HG03139 (cell line): ENCODE data around the gene FAM81A.
"Not testable (repeated sequence)": the region's sequence is repeated elsewhere in the genome, so short reads cannot be mapped to it uniquely, and the experiment has no call there.

Experiments
- ATAC-seq: cut with Tn5 transposase; IDR thresholded peaks from one replicate; pipeline ENCODE4 v1.9.1; 2021; ENCODE audit not compliant: unreplicated experiment

The FAM81A gene

DNA sequence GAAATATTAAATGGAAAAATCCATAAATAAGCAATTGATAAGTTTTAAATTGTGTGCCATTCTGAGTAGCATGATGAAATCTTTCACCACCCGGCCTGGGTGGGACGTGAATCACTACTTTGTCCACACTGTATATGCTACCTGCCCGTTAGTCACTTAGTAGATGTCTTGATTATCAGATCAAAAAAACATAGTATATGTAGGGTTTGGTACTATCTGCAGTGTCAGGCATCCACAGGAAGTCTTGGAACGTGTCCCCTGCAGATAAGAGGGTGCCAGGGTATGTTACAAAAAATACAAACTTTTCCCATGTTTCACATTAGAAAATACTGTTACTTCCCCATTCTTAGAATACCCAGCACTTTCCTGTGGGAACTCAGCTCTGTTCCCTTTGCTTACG is 35.2 kb downstream of the FAM81A start:
- no peak for ATAC-seq

DNA sequence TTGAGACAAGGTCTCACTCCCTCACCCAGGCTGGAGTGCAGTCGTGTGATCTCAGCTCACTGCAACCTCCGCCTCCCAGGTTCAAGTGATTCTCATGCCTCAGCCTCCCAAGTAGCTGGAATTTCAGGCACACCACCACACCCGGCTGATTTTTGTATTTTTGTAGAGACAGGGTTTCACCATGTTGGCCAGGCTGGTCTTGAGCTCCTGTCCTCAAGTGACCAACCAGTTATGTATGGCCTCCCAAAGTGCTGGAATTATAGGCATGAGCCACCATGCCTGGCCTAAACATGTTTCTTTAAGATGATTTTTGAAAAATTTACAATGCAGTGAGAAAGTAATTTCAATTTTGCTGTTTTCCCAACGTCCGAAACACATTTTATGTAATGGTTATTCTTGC is 37.2 kb downstream of the FAM81A start:
- ATAC-seq = not testable (repeated sequence)

DNA sequence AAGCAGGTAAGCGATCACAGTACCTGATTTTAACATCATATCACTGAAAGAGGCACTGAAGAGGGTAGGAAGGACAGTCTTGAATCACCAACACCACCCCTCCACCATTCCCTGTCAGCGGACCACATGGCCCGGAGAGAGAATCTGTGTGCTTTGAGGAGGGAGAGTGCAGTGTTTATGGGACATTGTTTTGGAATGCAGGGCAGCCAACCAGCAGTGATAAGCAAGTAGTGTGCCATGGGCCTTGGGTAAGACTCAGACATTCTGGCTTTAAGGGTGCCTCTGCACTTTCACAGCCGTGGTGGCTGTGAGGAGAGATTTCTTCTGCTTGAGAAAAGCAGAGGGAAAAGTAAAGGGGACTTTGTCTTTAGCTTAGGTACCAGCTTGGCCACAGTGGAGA is 46.4 kb downstream of the FAM81A start:
- no peak for ATAC-seq

DNA sequence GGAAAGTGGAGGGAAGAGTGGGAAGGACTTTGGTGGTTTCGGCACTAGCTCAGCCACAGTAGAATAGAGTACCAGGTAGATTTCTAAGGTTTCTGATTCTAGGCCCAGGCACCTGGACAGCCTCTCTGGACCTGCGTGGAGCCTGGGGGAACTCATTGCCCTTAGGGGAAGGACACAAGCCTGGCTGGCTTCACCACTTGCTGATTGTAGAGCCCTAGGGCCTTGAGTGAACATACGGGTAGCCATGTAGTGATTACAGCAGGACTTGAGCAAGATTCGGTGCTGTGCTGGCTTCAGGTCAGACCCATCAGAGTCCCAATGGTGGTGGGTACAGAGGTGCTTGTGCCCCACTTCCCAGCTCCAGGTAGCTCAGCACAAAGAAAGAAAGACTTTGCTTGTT is 47.0 kb downstream of the FAM81A start:
- ATAC-seq = no peak

DNA sequence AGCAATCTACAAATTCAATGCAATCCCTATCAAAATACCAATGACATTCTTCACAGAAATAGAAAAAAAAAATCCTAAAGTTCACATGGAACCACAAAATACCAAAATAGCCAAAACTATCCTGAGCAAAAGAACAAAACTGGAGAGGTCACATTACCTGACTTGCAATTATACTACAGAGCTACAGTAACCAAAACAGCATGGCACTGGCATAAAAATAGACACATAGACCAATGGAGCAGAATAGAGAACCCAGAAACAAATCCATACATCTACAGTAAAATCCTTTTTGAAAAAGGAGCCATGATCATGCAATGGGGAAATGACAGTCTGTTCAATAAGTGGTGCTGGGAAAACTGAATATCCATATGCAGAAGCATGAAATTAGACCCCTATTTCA is 51.5 kb downstream of the FAM81A start:
- ATAC-seq = not testable (repeated sequence)

DNA sequence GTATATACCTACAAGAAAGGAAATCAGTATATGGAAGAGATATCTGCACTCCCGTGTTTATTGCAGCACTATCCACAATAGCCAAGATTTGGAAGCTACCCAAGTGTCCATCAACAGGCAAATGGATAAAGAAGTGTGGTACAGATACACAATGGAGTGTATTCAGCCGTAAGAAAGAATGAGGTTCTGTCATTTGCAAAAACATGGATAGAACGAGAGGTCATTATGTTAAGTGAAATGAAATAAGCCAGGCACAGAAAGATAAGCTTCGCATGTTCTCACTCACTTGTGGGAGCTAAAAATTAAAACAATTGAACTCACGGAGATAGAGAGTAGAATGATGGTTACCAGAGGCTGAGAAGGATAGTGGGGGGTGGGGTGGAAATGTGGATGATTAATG is 53.1 kb downstream of the FAM81A start:
- no peak for ATAC-seq

DNA sequence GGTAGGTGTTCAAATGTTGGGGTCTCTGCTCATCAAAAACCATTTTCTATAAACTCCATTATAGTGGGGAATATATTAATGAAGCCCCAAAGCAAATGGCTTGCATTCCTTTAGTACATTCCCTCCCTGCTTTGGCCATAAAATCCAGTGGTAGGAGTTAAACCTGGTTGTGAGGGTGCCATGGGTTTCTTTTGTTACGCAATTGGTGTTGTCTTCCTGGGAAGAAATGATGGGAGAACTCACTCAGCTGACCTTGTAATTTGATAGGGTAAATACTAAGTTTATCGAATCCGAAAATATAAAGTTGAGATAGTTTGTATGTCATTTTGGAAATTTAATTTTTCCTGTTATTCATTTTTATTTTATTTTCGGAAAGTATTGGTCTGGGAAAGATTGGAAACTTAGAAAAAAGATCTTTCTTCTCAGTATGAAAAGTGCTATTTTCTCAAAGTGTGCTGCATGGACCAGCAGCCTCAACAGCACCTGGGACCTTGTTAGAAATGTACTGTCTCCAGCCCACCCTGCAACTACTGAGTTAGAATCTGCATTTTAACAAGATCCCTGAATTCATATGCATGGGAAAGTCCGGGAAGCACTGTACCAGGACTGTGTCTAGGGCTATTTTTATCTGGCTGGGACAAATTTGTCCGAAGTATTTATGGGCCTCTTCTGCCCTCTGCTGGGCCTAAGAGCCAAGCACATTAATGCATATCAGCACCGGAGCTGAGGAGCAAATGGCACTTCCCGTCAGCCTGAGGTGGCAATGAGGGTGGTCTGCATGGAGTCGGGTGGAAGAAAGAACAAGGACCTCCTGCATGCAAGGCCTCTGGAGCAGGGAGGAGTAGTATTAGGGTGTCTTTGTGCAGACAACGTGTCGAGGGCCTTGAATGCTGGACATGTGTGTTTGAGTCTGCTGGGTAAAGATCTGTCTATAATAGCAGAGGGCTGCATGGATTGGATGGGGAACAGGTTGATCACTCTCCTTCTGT is 54.7 kb downstream of the FAM81A start:
- ATAC-seq = peak; percentile 52

DNA sequence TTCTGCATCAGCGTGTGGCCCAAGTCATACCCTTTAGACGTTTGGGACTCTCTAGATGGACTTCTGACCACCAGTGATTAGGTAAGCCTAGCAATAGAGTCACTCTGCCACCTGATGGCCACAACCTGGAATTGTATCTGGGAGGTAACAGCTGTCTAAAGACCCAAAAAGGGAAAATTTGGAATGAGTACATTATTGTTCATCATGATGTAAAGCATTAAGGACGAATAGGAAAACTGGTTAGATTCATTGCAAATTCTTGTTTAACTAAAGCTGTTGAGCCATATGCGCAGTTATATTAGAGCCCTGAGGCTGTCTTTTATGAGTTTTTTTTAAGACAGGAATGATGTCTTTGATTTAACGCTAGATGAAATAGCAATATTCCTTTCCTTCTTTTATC is 63.6 kb downstream of the FAM81A start:
- no peak for ATAC-seq

DNA sequence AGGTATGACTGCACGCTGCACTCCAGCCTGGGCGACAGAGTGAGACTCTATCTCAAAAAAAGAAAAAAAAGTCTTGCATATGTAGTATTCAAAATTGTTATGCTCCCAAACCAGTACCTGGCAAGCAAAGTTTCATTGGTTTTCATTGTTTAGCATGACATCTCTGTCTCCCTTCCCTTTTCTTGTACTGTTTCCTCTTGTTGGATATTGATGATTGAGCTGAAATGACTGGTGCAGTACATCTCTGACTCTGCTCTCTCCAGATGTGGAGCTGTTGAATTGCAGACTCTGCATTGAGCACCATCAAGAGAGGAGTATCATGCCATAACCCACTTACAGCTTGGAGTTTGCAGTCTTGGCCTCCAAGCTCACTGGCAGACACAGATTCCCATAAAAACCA is 77.2 kb downstream of the FAM81A start:
- ATAC-seq = no peak

DNA sequence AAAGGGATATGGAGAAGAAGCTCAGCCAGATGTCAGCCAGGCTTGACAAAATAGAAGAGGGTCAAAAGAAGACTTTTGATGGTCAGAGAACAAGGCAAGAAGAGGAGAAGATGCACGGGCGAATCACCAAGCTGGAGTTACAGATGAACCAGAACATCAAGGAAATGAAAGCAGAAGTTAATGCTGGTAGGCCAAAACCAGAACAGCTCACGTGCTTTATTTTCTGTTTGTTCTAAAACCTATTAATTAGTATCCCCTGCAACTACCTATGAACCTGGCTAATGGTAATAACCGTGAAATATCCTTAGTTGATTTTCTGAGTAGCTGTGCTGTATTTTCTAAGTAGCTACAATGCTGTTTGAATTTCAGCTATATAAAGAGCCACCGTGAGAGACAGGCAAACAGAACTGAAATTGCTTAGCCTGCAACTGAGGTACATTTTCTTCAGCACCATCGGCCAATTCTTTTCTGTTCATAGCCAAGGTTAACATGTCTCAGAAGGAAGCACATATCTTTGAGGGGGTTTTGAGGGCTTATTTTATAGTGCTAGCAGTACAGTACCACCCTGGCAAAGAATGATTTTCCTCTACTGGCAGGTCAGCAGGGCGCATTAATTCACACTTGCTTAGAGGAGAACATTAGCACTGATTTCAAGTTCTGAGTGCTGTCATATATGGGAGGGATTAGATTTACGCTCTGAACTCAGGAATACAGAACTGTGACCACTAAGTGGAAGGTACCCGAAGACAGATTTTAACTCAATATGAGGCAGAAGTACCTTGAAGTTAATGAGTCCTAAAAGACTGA is 78.9 kb downstream of the FAM81A start:
- no peak for ATAC-seq

DNA sequence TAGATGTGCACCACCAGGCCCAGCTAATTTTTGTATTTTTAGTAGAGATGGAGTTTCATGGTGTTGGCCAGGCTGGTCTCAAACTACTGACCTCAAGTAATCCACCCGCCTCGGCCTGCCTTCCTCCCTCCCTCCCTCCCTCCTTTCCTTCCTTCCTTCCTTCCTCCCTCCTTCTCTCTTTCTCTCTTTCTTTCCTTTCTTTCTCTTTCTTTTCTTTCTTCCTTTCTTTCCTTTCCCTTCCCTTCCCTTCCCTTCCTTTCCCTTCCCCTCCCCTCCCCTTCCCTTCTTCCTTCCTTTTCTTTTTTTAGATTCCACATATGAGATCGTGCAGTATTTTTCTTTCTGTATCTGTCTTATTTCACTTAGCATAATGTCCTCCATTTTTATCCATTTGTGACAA is 81.3 kb downstream of the FAM81A start:
- ATAC-seq = no peak

DNA sequence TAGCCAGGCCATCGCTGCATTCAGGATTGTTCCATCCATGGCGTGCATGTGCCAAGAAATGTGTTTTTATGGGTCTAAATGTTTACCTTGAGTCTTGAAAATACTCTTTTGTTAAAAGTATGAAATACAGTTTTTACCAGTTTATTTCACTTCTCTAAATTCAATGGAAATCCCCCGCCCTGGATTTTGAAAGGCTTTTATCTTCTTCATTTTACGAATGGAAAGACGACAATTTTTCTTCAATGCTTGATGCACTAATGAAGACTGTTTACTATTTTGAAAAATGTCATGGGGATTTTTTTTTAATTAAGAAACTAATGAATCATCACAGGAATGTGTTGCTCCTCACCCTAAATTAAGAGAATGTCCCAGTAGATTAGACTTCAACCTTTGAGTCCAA is 83.5 kb downstream of the FAM81A start:
- no peak for ATAC-seq

DNA sequence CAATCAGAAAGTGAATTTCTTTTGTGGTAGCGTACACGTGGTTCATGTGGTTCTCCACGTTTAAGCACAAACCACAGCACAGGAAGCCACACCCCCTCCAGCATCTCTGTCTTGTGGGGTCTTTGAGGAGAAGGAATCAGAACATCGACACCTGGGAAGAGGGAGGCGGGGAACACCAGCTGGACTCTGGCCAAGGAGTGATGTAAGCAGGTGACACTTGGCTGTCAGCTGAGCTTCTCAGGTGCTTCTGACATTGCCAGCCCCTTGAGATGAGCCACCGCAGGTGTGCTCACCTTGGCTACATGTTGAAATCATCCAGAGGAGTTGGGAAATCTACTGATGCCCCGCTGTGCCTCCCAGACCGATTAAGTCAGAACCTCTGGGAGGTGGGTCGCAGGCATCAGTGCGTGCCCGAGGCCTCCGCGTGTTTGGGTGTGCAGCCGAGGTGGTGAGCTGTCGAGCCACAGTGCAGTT is 85.0 kb downstream of the FAM81A start:
- ATAC-seq = no peak

DNA sequence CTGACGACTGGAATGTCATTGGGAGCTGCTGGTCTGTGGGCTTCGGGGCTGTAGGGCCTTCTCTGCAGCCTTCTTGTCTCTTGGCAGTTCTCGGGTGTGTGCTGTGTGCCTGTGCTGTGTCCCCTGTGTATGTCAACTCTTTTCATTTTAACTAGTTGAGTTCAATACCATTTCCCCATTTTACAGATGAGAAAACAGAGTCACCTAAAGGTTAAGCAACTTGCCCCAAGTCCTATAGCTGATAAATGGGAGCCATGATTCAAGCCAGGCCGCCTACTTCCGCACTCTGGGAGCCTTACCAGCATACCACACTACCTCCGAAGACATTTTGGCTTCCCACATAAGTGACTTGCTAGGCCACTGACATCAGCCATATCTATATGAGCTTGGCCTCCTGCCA is 85.7 kb downstream of the FAM81A start:
- ATAC-seq = no peak

DNA sequence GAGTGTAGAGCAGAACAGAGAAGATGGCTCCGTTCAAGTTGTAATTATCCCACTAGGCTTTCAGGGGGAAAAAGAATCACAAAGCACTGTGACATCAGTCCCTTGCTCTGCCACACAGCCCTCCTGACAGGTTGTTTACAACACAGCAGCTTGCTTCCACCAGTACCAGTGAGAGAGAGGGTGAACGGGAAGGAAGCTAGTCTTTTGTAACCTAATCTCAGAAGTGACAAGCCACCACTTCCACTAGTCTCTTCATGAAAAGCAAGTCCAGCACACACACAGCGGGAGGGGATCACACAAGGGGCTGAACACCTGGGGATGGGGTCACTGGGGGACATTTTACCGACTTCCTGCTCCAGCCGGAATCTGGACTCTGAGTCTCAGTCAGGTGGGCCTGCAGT is 86.3 kb downstream of the FAM81A start:
- ATAC-seq = no peak

DNA sequence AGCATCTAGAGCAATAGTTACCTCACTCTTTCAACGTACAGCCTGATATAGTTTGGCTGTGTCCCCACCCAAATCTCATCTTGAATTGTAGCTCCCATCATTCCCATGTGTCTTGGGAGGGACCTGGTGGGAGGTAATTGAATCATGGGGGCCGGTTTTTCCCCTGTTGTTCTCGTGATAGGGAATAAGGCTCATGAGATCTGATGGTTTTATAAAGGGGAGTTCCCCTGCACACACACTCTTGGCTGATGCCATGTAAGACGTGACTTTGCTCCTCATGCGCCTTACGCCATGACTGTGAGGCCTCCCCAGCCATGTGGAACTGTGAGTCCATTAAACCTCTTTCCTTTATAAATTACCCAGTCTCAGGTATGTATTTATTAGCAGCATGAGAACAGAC is 88.5 kb downstream of the FAM81A start:
- ATAC-seq = not testable (repeated sequence)

DNA sequence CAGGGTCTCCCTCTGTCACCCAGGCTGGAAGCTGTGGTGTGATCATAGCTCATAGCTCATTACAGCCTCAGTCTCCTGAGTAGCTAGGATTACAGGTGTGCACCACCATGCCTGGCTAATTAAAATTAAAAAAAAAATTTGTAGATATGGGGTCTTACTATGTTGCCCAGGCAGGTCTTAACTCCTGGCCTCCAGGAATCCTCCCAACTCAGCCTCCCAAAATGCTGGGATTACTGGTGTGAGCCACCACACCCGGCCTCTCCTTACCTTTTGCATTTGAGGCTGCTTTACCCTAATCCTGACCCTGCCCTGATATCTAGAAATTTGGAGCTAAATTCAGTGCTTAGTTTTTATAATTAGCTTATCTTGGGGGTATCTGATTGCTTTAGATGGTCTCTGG is 90.4 kb downstream of the FAM81A start:
- no peak for ATAC-seq

DNA sequence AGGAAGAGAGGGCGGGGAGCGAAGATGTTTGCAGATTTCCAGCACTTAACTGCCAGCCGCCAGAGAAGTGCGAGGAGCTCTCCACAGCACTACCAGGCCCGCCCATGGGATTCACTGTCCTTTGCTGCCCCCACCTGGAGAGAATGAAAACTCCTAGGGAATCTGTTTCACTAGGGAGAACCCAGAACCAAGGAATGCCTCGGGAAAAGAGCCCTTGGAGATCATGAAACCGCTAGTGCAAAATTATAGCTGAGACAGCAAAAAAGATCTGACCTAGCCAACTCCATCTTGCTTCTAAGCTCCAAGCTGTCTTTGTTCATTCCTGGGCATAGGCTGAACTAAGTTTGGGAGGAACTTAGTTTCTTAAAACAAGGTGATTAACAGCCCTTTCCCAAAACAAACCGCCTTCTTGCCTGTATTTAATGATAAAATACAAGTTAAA is 91.0 kb downstream of the FAM81A start:
- ATAC-seq = no peak

DNA sequence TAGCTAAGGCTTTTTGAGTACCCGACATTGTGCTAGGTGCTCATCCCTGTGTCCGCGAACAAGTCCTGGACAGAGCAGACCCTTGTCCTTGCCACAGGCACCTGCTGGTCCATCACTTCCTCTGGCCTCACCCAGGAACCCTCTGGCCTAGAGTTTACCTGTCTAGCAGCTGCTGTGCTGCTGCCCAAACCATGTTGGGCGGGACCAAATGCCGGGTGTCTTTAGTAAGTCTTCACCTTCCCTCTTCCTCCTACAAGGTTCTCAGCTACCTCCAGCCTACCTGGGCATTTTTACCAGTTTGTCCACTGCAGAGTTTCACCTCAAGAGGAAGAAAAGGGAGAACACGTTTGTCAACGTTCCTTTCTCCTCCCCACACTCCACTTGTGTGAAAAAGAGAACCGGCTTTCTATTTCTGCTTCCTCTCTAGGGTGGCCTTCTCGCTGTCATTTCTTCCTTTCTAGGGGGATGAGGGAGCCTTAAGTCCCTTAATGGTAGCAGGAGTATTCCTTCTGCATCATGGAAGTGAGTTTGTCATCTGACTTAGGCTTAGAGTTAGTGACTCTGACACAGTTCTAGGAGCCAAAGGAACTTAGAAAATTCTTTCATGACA is 93.2 kb downstream of the FAM81A start:
- ATAC-seq = no peak

DNA sequence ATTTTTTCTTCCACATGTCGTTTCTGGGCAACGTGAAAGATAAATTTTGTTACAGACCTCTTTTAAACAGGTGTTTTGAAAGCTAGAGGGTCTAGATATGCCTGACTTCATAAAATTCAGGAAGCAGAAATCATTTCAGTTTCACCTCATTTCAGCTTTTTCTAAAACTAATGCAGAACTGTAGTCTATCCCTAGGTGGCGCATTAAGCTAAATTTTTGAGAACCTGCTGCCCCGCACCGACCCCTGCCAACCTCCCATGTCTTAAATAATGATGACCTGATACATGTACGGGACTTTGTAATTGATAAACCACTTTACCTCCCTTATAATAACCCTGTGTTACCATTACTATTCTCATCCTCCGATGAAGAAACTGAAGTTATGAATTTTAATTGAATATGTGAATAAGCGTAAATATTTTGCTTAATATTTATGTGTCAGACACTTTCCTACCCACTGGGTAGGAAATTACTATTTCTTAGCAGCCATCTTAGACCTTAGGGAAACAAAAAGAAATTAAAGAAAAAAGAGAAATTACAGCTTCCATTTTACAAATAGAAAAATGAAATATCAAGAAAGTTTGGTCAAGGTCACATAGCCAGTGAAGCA is 94.9 kb downstream of the FAM81A start:
- no peak for ATAC-seq

DNA sequence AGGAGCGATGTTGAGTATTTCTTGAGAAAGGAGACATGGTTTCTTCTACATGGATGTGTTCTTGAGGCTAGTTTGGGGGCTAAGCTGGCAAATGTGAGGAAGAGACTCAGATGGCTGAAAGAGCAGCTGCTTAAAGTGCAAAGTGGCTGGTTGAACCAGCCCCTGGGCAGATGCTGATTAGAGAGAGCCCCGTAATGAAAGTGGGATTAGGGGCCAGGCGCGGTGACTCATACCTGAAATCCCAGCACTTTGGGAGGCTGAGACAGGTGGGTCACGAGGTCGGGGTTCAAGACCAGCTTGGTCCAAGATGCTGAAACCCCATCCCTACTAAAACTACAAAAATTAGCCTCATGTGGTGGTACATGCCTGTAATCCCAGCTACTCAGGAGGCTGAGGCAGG is 98.6 kb downstream of the FAM81A start:
- ATAC-seq = no peak
